GM19372 (cell line): ENCODE results near the gene ZNF362.

Experiments
- ATAC-seq: cut with Tn5 transposase; IDR thresholded peaks from one replicate; pipeline ENCODE4 v1.9.1; 2021; ENCODE audit warnings: mild to moderate bottlenecking, low read depth, moderate library complexity; ENCODE audit not compliant: unreplicated experiment

The ZNF362 gene

DNA sequence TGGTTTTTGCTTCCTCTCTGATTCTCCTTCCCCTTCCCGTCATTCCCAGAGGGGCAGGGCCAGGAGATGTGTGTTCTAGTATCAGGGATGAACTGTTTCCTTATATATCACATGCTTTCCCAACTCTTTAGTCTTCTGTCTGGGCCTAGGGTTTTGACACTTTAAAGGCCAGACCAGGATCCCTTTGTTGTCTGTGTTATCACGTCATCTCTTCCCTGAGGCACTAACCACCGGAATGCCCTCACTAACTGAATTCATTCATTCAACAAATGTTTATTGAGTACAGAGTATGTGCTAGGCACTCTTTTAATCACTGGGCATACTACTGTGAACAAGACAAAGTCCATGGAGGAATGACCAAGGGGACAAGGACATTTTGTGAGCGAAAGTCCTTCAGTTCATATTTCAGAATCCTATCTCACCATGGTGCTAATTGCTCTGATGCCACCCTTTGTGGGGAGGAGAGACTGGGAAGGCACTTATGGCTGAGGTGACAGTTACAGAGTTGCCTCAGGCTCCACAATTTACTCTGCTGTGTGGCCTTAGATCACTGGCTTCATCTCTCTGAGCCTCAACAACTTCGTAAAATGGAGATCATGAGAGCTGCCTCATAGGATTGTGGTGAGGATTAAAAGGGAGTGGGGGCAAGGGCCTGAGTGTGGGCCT lies 12.0 kb upstream of the ZNF362 start:
- ATAC-seq, result no peak

DNA sequence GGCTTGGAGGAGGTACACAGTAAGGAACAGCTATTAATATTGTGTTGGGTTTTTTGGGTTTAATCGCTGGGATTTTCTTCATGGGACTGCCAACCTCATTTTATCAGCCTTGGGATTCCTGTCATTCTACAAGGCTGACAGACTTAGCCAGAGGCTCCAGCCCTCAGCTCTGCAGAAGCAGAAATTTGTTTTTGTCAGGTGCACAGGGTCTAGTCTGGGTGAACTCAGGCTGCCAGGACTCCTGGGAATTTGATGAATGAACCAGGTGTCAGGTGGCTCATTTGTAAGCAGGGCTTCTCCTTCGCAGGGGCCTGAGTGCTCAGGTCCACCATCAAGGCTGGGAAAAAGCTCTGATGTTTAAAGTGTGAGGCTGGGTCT lies 11.5 kb upstream of the ZNF362 start:
- no peak for ATAC-seq

DNA sequence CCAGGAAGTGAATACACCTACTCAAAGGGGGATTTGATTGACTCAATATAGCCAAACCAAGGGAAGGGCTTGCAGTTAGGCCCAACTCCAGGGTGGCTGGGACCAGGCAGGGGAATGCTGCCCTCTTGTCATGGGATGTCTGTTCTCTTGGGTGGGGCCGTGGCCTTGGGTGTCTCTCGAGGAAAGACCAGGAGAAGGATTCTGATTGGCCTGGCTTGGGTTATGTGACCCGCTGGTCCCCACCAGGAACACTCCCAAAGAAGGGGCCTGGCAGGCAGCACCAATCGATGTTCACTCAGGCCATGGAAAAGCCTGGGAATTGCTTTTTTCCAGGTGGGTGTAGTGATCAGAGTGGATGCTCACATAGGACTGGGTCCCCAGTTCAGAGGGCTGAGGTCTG lies 10.1 kb upstream of the ZNF362 start:
- no peak for ATAC-seq

DNA sequence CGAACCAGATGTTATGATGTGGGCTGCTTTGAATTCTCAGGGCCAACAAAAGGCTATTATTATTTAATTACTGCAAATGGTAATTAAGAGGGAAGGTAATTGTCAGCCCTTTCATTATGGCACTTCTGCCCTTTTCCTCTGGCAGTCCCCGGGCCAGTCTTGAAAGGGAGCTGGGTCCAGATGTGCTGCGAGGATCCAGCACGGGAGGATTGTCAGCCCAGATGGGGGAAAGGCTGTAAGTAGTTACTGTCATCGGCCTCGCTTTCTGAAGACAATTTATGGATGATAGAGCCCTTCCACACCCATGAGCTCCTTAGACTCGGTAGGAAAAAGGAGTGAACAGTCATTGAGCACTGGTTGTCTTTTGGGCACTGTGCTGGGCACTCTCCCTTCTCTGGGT lies 8.7 kb upstream of the ZNF362 start:
- ATAC-seq, result no peak

DNA sequence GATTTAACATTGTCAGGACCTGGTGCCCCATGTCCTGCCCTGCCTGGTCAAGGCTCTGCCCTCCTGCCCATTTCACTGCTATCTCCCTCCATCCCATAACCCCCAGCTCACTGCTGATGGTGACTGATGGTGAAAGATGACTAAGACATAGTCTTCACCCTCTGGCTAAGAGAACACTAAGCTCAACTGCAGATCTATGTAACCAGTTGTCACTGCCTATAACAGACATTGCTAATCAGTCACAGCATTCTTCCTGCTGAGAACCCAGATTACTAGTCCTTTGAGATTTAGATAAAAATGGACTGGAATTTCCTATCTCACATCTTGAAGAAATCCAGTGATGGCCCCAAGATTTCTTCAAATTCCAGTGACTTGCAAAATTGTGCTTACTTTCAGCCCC lies 8.0 kb upstream of the ZNF362 start:
- ATAC-seq, result no peak

DNA sequence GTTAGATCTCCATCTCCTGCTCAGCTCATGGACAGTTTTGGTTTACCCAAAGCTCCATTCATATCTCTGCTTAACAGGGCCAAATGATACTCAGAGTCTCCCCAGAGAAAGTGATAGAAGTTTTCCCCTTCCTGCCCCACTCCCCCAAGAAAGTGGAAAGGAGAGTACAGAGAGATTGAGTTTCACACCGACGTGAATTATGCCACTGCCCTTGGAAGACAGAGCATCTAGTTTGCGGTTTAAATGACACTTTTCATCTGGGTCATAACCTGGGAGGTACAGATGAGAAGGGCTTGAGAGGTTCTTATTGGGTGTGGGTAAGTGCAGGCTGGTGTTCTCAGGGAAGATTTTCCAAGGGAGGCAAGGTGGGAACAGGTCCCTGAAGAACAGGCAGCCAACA lies 6.9 kb upstream of the ZNF362 start:
- ATAC-seq, result no peak

DNA sequence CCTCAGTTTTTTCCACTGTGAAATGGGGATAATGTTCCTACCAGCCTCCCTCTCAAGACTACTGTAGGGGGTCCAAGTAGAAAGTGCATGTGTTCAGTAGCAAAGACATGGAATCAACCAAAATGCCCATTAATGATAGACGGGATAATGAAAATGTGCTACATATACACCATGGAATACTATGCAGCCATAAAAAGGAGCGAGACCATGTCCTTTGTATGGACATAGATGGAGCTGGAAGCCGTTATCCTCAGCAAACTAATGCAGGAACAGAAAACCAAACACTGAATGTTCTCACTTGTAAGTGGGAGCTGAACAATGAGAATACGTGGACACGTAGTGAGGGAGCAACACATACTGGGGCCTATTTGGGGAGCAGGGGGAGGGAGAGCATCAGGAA lies 6.1 kb upstream of the ZNF362 start:
- ATAC-seq, result no peak

DNA sequence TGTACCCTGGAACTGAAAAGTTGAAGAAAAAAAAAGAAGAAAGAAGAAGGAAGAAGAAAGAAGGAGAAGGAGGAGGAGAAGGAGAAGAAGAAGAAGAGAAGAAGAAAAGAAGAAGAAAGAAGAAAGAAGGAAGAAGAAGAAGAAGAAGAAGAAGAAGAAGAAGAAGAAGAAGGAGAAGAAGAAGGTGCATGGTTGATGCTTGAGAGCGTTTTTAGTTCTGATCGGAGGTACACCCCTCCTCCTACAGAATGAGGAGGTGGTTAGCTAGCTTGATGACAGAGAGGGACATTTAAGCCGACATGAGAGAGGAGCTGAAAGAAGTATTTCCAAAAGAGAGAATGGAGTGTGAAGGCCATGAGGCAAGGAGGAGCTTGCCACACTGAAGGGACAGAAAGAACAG lies 5.6 kb upstream of the ZNF362 start:
- ATAC-seq, result no peak

DNA sequence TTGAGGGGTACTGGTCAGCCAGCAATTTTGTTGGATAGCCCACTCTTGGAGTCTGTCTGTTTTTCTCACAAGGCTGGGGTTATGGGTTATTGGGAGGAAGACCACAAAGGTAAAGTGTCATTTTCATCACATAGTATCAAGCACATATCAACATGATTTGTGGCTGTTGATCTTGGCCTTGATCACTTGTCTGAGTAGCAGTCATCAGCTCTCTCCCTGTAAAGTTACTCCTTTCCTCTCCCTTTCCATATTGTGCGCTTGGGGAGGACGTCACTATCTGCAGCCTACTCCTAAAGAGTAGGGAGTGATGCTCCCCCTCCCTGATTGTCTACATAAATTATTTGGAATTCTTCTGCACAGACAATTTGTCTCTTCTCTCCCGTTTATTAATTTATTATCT lies 1.8 kb upstream of the ZNF362 start:
- no peak for ATAC-seq

DNA sequence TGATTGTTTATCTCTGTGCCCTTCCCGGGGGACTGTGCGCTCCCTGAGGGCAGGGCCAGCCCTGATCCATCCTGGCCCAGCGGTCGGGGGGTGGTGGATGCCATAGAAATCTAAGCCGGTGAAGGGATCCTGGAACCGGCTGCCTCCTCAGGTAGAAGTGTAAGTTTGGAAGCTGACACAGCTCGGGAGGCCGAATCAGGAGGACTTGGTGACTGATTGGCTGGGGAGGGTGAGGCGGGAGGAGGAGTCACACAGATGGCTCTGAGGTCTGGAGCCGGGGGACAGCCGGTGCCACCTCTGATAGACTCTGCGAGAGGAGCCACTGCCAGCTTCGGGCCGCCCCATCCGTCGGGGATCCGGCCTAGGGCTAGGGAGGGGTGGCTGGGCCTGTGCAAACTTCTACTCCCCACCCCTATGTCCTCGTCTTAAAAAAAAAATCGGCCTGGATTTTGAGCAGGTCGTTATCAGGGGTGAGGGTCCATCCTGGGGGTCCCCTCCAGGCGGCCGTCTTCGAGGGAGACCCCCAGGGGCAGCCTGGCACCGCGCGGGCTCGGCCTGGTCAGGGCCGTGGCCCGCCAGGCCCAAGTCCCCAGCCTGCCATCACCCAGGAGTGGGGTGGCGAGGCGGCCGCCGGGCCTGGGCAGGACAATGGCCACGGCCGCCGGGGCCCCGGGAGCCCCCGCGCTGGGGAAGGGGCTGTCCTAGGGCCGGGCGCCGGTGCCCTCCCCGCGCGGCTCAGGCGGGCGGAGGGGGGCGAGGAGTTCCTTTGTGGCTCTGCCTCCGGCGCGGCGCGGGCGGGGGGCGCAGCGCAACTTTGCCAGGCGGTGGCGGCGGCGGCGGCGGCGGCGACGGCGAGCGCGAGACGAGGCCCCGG lies 708 bp upstream of the ZNF362 start:
- peak; percentile 32 for ATAC-seq

DNA sequence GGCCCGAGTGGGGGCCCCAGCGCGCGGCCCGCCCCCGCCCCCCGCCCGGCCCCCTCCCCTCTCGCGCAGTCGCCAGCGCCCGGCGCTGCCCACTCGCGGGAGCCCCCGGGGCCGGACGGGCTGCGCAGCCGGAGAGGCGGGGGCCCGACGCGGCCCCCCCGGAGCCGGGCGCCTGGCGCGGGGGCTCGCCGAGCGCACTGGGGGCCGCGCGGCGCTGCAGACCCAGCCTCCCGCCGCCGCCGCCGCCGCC lies 146 bp upstream of the ZNF362 start:
- ATAC-seq, result no peak

DNA sequence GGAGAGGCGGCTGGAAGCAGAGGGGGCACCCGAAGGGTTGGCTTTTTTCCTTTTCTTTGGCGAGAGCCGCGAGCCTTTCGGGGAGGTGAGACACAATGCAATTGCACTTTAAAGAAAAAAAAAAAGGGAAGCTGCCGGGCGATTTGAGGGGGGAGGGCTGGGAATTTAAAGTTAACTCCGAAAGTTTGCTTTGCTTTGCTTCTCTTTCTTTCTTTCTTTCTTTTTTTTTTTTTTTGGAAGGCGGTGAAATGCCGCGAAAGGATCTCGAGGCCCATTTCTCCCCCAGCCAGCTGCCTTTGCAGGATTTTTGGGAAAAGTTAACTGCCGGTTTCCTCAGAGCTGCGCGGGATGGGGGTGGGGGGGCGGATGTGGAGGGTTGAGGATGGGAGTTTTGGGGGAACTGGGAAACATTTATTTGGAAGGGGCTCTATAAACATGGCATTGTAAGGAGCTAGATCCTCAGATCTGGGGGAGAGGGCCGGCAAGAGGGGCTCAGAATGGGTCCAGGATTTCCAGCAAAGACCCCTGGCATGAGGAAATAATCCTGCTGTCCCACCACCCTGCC lies 997 bp downstream of the ZNF362 start:
- no peak for ATAC-seq

DNA sequence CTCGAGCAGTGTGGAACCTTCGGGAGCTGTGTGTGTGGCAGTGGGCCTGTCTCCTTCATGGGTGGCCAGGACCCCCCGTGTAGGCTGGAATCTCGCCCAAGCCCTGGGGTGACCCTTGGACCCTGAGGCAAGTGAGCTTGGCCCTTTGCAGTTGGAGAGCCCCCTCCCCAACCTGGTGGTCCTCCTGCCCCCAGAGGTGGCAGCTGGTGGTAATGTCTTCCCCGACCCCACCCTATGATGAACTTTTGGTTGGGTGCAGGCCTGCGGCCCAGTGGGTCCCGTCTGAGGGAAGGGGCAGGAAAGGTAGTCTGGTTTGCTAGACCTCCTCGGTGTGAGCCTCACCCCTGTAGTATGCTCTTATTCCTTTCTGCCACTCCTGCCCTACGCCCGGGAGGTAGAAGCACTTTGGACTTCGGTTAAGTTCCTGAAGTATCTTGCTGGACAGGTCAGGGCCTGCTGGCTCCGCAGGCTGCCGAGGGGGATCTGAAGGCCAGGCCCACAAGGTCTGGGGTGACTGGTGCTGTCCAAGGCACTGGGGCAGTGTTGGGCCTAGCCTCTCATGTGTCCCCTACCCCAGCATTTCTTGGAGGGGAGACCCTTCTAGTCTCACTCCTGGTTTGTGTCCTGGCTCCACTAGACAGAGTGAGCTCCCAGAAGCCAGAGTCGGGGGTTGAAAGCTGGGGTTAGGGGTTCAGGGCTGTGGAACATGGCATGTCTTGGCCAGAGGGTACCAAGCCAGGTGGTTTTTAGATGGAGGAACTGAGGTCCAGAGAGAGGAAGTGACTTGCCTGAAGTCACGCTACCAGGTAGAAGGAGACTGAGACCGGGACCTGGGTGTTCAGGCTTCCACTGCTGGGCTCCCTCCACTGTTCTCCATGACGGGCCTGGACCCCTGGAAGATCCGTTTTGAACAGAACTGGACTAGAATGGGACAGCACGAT lies 1.8 kb downstream of the ZNF362 start:
- no peak for ATAC-seq

DNA sequence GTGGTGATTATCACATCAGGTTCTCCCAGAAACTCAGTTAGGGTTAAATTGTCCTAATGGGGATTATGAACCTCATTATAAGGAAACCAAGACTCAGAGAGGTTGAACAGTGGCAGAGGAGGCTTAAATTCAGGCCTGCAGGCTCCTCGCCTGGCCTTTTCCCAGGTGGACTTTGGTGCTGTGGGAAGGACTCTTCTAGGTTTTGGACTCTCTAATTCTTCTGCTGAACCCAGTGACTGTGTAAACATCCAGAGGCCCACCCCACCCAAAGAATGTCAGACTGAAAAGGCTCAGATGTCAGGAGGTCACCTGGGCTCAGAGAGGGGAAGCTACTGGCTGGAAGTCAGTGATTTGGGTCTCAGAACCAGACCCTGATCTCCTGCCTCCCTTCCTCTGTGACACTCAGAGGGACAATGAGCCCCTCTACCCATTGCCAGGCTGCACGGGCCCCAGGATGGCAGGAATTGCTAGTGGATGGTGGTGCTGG lies 2.5 kb downstream of the ZNF362 start:
- ATAC-seq, result no peak

DNA sequence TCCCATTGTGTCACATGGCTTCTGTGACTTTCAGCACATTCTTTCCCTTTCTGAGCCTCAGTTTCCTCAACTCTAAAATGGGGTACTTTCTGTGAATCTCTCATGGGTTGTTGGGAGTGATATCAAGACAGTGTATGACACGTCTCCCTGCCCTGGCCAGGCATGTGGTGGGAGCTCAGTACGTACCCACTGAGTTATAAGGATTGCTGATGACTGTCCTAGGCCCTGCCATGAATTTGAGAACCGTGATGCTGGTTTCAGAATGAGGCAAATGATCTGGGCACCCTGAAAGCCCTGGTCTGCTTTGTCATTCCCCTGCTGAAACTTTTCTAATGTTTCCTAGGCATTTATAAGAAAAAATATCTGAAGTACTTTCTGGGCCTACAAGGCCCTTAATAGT lies 3.6 kb downstream of the ZNF362 start:
- no peak for ATAC-seq

DNA sequence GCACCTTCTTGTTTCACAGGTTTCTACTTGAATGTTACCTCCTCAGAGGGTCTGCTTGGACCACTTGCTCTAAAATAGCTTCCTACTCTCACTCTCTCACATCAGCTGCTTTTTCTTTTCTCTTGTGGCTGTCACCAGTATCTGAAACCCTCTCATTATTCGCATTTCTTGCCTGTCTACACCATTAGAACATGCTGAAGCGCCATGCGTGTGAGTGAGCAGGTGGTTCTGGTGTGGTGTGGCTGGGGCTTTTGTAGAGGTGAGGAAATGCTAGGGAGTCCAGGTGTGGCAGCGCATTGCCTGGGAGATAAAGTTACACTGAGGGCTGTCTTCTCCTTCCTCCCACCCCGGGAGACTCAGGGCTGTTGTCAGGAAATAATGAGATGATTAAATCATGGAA lies 4.1 kb downstream of the ZNF362 start:
- no peak for ATAC-seq

DNA sequence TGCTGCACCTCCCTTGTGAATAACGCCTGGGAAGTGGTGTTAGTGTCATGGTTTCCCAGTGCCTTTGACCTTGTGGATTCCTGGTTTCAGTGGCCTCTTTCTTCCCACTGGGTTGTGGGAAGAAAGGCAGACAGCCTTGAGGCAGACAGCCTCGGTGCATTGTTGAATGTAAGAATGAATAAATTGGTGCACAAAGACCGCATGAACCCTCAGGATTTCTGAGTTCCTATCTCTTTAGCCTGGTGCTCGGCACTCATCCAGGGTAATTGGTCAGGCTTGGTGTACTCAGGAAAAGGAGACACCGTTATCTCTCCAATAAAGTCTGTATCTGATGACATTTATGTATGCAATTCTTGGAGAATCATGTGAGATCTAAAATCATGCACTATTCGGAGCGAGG lies 5.1 kb downstream of the ZNF362 start:
- ATAC-seq, result no peak

DNA sequence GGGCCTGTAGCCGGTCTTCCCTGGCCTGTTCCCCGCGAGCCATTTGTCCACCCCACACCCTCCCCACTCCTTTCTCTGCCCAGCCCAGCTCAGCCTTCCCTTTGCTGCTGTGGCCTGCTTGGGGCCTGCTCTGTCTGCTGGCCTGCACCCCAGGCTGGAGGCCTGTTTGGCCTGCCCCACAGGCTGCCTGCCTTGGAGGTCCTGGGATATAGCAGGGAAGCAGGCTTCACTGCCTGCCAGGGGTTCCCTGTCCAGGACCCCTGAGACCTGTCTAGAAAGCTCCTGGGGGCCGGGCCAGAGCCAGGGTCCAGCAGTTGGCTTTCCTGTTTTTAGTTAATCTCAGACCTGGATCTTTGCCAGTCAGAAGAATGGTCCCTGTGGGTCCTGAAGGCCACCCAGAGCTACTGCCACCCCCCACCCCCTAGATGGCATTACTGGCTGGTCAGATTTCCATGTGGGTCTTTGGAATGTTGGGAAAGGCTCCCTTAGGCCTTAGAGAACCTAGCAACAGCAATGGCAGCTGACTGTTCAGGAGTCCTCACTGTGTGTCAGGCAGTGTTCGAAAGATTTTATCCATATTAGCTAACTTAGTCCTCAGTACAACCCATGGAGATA lies 7.7 kb downstream of the ZNF362 start:
- ATAC-seq, result no peak

DNA sequence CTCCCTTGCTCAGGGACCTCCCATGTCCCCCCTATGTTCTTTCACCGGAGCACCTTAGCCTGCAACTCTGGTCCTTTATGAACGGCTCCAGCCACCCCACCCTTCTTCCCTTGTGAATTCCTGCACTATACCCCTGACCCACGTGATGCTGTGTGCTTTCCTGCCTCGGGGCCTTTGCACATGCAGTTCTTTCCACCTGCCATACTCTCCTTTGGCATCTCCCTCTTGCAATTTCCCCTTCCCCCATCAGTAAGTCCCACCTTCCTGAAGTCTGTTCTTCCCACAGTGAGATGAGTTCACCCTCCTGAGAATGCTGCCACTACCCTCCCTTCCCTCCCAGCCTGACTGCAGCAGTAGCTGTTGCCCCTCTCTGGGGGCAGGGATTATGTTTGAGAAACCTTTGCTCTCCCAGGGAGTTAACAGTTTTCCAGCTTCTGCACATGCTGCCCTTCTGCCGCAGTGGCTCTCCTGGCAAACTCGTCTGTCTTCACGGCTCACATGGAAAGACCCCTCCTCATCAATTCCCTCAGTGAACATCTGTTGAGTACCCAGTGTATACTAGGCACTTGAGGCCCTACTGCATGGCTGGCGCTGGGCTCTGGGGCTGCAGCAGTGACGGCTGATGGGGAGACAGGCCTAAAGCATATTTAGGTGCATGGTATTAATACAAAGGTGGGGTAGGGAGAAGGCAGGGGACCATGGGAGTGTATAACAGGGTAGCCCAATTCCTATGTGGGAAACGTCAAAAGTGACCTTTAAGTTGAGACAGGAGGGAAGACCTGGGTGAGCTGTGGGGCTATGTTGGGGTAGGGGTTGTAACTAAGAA lies 9.7 kb downstream of the ZNF362 start:
- no peak for ATAC-seq

DNA sequence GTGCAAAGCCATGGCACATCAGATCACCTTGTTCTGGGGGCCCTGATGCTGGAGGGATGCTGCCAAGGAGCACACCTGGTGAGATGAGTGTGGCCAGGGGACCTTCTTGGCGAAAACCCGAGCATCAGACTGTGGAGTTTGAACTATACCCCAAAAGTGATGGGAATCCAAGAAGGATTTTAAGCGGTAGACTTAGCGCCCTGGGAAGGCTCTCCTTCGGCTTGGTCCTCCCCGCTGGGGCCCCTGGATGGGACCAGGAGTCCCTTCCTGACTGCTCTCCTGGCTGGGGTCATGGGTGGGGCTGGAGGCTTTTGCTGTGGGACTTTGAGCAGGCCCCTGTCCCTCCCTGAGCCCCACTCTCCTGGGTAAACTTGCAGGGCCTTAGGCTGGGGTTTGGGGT lies 10.5 kb downstream of the ZNF362 start:
- ATAC-seq, result no peak
